ENCODE results near the gene TSPAN8. TPM values are rescaled to one million over a fixed set of nuclear protein-coding genes. Genes with fewer than 3 reads are reported as not detected.
"Not testable (repeated sequence)": the region's sequence is repeated elsewhere in the genome, so short reads cannot be mapped to it uniquely, and the experiment has no call there.

The TSPAN8 gene
- polyA plus RNA-seq, 4 donors: 2.9 to 44.1 (median 27.5) TPM

- DNase-seq (ENCODE audit: low read depth in 4 of 4, low spot score in 3 of 4): no peak
These were observed 6.9 kb upstream of the TSPAN8 start for GRCh38 chr12:71164568-71165197.

- DNase-seq (ENCODE audit: low read depth in 4 of 4, low spot score in 3 of 4): no peak
These were observed 6.4 kb upstream of the TSPAN8 start for GRCh38 chr12:71164166-71164565.

- no peak for DNase-seq (ENCODE audit: low read depth in 4 of 4, low spot score in 3 of 4)
These were observed 5.3 kb upstream of the TSPAN8 start for GRCh38 chr12:71162832-71163763.

GRCh38 chr12:71161591-71161990 is 3.8 kb upstream of the TSPAN8 start:
- DNase-seq (ENCODE audit: low read depth in 4 of 4, low spot score in 3 of 4): no peak

GRCh38 chr12:71160585-71160984 is 2.8 kb upstream of the TSPAN8 start:
- no peak for DNase-seq (ENCODE audit: low read depth in 4 of 4, low spot score in 3 of 4)

GRCh38 chr12:71159878-71160277 is 2.1 kb upstream of the TSPAN8 start:
- DNase-seq (ENCODE audit: low read depth in 4 of 4, low spot score in 3 of 4): no peak

GRCh38 chr12:71159264-71159663 is 1.5 kb upstream of the TSPAN8 start:
- DNase-seq (ENCODE audit: low read depth in 4 of 4, low spot score in 3 of 4): no peak

- DNase-seq (ENCODE audit: low read depth in 4 of 4, low spot score in 3 of 4): no peak
These were observed 623 bp upstream of the TSPAN8 start for GRCh38 chr12:71158361-71158882.

GRCh38 chr12:71155225-71155624 is 2.6 kb downstream of the TSPAN8 start:
- DNase-seq (ENCODE audit: low read depth in 4 of 4, low spot score in 3 of 4): no peak

GRCh38 chr12:71152851-71153250 is 4.9 kb downstream of the TSPAN8 start:
- DNase-seq (ENCODE audit: low read depth in 4 of 4, low spot score in 3 of 4): no peak

GRCh38 chr12:71150041-71150440 is 7.8 kb downstream of the TSPAN8 start:
- not testable (repeated sequence) for DNase-seq (ENCODE audit: low read depth in 4 of 4, low spot score in 3 of 4)

- DNase-seq (ENCODE audit: low read depth in 4 of 4, low spot score in 3 of 4): no peak
These were observed 13.1 kb downstream of the TSPAN8 start for GRCh38 chr12:71144682-71145081.

GRCh38 chr12:71142956-71143355 is 14.8 kb downstream of the TSPAN8 start:
- no peak for DNase-seq (ENCODE audit: low read depth in 4 of 4, low spot score in 3 of 4)

- no peak for DNase-seq (ENCODE audit: low read depth in 4 of 4, low spot score in 3 of 4)
These were observed 15.8 kb downstream of the TSPAN8 start for GRCh38 chr12:71142016-71142415.

GRCh38 chr12:71141378-71141926 is 16.3 kb downstream of the TSPAN8 start:
- DNase-seq (ENCODE audit: low read depth in 4 of 4, low spot score in 3 of 4): no peak

GRCh38 chr12:71139153-71139735 is 18.6 kb downstream of the TSPAN8 start:
- DNase-seq (ENCODE audit: low read depth in 4 of 4, low spot score in 3 of 4): no peak

GRCh38 chr12:71138011-71138410 is 19.8 kb downstream of the TSPAN8 start:
- DNase-seq (ENCODE audit: low read depth in 4 of 4, low spot score in 3 of 4): no peak

- no peak for DNase-seq (ENCODE audit: low read depth in 4 of 4, low spot score in 3 of 4)
These were observed 22.0 kb downstream of the TSPAN8 start for GRCh38 chr12:71135812-71136176.

GRCh38 chr12:71135077-71135811 is 22.6 kb downstream of the TSPAN8 start:
- no peak for DNase-seq (ENCODE audit: low read depth in 4 of 4, low spot score in 3 of 4)

- no peak for DNase-seq (ENCODE audit: low read depth in 4 of 4, low spot score in 3 of 4)
These were observed 23.4 kb downstream of the TSPAN8 start for GRCh38 chr12:71134405-71134804.
